NCI-H187 (cell line): ENCODE data around the gene OR51M1.

Source experiments
- DNase-seq, 2 experiments: peaks; one replicate each; lab custom pipeline; 2025; lab: John Stamatoyannopoulos, UW

Gene OR51M1

DNA sequence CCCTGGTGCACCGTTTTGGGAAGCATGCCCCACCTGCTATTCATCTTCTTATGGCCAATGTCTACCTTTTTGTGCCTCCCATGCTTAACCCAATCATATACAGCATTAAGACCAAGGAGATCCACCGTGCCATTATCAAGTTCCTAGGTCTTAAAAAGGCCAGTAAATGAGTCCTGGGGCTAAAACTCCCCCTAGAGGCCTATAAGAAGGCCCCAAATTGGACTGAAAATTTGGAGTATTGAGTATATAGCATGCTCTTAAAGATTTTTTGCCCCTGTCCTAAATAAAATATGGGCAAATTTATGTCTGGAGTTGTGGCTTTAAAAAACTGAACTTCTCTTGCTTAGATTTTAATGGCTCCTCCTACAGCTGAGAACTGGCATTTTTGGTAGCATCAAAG lies 6.6 kb downstream of the OR51M1 start:
- DNase-seq: no peak

DNA sequence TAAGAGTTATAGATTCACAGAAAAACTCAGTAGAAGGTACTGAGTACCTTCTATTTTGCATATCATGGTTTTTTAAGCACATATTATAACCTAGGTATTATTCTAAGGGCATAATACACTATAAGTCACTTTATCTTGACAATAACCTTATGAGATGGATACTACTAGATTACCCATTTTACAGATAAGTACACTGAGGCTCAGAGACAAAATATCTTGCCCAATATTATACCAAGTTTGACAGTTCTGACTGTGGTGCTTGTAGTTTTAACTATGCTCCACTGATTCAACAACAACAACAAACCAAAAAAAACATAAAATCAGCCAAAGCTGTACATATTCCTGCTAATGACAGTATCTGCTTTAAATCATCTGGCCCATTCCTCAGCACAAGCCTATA lies 10.5 kb downstream of the OR51M1 start:
- no peak for DNase-seq

DNA sequence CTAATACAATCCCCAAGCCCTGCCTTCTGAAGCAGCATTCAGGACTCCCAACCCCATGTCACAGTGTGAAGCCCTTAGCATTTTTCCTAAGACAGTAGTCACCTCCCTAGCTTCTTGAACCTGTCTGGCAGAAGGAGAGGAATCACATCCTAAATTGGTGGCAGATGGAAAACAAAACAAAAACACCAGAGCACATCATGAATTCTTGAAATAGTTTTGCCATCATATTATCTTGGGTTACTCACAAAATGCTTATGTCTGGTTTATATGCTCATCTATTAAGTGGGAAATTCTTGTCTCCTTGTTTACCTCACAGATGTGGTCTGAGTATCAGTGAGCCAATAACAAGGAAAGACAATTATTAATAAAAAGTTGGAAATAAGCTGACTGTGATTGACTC lies 15.3 kb downstream of the OR51M1 start:
- DNase-seq: no peak

DNA sequence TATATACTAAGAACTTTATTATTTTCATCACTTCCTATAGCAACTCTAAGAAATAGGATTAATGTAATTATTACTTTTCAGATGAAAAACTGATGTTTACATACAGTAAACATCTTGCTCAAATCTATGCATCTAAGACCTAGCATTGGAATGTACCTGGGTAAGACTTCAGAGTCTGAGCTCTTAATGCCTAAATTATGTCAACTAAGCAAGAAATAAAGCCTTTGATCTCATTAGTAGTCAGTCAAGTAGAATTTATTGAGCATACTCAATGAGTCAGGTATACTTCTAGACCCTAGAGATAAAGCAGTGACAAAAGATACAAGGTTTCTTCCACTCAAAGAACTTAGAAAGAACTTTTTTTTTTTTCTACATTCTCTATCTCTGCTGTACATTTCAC lies 21.6 kb downstream of the OR51M1 start:
- DNase-seq: no peak

DNA sequence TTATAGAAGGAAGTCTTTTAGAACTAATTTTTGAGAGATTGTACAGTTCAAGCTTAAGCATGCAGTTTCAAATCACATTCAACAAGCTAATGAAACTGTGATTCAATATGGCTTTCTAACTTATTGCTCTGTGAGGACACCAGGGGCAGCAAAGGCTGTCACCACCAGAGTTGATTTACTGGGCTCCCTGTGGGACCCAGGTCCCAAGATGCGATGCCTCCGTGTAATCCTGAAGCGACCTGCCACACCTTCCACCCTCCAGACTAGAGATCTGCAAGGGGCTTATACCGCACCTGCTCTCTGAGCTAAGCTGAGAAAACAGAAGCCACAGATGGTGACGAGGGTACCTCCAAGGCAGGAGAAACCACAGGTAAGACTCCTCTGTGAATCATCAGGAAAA lies 37.4 kb downstream of the OR51M1 start:
- DNase-seq: no peak

DNA sequence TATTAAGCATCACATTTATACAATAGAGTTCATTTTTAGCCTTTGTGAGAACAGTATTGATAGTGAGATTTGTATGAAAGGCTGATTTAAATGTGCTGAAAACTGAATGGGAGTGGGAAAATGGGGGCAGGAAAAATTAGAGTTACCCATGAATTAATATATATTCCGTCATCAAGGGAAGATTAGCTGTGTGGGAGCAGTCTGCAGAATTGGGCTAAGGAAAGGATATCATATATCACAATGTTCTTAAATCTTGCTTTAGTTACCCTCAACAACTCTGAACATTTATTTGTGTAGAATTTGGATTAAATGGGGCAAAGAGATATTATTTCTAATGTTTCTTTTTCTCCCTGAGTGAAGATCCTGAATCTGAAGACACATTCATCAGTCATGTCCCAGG lies 38.2 kb downstream of the OR51M1 start, which contains the start of gene OR51Q1:
Gene OR51Q1 (plus strand): TSS at position 301 of the 400 bp plus-strand sequence. CDS start 90 bp downstream, at position 391.
- no peak for DNase-seq

DNA sequence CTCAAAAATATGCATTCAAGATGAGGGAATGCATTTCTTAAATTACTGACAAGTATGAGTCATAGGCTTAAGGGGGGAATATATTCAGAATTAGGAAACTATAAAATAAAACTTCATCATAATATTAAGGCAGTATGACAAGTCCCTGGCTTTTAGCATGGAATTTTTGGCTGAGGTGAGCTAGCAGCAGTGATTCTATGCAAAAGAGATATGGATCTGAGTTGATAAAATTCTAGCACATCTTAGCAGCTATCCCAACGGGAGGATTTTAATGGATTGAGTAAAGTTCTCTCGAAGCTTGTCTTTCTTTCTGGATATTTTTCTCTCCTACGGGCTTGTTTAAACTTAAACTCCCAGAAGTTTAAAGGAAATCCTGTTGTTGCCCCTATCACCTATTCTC lies 39.5 kb downstream of the OR51M1 start:
- no peak for DNase-seq

DNA sequence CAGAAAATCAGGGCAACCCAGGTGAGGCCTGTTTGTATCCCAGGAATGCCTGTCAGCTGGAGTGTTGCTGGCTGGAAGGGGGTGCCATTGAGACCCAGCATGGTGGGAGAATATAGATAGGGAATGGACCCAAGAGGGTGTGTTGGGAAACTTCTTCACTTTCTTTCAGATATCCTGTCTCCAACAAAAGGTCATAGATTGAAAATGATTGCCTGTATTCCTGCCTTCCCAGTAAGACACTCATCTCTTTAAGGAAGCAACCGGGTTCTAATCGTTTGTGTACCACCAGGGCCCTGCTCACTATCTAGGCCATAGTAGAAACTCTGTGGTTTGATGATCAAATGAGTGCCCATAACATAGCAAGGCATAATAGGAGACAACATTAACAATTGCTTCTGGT lies 57.8 kb downstream of the OR51M1 start, which contains the start of gene OR51I1:
Gene OR51I1 (minus strand): TSS at position 101 of the 400 bp plus-strand sequence. CDS start 0 bp downstream, at position 101.
- no peak for DNase-seq
